ENCODE data around the gene ZNF334.

Gene ZNF334

GRCh38 chr20:46512943-46513844 is at the start of gene ZNF334:
ZNF334 (minus strand) TSS chr20:46513559; CDS start chr20:46512102, 1,457 bp downstream.
- peak; percentile 94 for DNase-seq

DNA sequence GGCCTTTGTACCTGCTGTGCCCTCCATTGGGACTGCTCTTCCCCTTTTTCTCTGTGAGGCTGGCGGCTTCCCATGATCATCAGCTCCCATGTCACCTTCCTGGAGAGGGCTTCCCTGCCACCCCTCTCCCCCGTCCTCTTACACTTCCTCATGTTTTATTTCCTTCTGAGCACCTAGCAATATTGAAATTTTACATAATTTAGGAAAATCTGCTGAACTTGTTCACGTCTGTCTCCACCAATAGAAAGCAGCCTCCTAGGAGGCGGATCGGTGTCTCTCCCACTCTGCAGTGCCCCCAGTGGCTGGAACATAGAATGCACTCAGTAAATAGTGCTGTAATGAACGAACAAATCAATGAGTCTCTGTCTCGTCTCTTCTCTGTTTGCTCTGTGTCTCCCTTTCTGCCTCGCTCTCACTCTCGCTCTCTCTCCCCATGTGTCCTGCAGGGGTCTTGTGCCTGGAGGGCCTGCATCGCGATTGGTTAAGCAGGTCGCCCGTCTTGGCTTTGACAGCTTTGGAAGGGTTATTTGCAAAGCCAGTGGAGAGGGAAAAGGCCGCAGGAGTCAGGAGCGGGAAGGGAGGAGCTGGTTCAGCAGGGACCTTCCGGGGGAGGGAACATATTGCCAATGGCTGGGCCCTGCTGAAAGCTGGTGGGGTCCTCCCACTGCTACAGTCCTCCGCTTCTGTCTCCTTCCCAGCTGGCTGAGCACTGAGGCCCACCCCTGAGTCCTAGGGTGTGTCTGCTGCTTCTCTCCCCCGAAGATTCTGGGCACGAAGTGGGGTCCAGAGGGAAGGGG is 49.2 kb upstream of the ZNF334 start:
- peak; percentile 91 for DNase-seq

GRCh38 chr20:46562009-46562372 is 48.6 kb upstream of the ZNF334 start:
- DNase-seq: no peak

DNA sequence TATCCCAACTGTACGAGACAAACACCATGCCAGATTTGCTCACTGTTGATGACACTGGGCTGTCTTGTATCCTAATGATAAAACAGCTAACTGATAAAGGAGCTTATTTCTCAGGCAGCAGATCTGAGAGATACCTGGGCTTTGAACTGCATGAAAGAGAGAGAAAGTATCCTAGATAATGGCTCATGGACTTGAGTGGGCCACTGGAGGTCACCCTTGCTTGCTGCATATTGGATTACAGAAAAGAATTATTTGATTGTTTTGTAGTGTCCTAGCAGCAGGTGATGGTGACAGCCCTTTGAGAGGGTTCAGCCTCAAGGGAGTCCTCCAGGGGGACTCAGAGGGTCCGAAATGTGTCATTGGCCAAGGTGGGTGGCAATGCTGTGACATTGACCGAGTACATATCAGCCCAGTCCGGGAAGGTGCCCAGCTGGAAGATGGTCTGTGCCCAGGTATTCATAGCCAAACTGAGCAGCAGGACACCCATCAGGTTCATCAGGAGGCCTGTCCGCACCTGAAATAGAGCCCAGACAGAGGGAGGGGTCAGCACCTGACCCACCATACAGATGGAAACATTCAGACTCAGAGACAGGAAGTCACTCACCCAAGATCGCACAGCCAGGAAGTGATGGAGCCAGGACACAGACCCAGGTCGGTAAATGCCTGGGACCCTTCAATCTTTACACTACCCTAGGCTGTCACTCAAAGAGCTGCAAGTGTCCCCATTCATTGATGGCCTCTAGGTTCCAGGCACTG is 46.5 kb upstream of the ZNF334 start:
- no peak for DNase-seq

DNA sequence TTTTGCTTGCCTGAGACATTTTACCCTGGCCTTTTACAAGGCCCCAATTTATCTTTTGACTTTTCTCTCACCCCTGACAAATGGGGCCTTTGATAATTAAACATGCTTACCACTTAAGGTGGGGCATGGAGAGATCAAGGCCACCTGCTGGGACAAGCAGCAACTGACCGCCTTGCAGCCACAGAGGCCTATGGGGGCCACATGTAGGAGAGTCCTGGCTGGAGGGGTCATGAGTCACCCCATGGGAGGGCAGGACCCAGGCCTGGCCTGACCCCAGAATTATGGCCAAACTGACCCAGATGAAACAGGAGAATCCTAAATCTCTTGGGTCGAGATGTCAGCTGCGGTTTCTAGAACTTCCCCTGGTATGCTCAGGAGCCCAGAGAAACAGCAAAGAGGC is 45.6 kb upstream of the ZNF334 start:
- DNase-seq: no peak

- DNase-seq: peak; percentile 12
Observed at GRCh38 chr20:46558511-46558959, 45.2 kb upstream of the ZNF334 start.

GRCh38 chr20:46557231-46557956 is 44.0 kb upstream of the ZNF334 start:
- no peak for DNase-seq

- no peak for DNase-seq
Observed at GRCh38 chr20:46555370-46555956, 42.1 kb upstream of the ZNF334 start.

DNA sequence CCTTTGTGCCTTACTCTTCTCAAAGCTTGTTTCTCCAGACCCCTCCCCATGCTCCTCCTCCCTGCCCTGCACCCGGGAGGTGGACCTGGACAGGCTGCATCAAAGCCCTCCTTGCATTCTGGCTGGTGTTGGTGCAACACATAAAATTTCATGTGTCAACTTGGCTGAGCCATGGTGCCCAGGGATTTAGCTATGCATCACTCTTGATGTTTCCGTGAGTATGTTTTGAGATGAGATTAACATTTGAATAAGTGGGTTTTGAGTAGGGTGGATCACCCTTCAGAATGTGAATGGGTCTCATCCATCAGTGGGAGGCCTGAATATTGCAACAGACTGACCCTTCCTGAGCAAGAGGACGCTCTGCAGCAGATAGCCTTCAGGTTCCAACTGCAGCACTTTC is 41.5 kb upstream of the ZNF334 start:
- no peak for DNase-seq

GRCh38 chr20:46553926-46554325 is 40.6 kb upstream of the ZNF334 start:
- no peak for DNase-seq

DNA sequence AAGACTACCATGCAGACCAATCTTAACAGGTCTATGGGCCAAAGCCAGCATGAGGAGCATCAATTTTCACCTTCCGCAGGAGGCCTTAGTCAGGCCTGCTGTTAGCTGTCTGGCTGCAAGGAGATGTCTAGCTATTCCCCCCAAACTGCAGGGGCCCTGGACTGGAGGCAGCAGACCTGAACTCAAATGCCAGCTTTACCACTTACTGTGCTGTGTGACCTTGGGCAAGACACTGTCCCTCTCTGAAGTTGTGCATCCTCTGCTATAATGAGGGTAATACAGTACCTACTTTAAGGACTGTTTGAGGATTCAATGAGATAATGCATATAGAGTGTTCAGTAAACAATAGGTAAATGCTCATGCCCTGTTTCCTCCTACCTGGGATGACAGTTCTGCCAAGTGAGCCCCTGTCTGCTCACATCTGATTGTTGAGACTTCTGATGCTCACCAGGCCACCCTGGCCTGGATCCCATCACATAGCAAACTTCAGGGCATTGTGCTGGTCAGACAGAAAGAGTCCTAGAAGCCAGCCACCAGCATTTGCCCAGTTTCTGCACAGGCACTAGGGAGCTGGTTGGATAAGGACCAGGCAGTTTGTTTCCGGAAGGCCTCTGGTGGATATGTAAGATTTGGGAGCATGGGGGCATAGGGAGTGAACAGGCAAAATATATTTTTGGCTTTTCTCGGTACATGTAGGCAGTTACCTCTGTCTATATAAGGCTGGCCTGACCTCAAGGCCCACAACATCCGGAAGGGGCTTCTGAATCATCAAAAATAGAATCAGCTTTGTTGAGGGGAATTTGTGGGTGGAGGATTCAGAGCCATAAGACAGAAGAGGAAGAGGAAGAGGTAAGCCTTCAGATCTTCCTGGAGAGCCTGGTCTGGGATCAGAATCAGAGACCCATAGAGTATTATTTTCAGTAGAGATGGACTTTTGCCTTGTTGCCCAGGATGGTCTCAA is 39.4 kb upstream of the ZNF334 start:
- DNase-seq: no peak

- no peak for DNase-seq
Observed at GRCh38 chr20:46551522-46552381, 38.4 kb upstream of the ZNF334 start.

DNA sequence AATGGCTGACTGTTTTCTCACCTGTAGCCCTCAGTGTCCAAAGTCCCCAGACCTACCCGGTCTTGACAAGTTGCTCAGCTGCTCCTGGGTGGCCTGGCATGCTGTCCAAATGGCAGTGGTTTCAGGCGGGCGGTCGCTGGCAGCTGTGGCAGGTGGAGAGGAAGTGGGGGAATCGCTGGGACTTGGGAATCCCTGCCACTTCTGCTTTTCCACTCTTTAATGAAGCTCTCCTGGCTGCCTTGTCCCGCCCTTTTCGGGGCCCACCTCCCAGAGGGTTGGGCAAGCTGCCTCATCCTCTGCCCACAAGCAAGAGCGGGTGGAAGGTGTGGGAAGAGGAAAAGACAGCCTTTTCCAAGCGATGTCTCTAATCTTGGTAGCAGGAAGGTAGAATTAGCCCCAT is 37.1 kb upstream of the ZNF334 start, which contains the start of gene OCSTAMP:
Gene OCSTAMP, minus strand, starts transcription at position 194 of the 400 bp plus-strand sequence. Its CDS starts 94 bp downstream, at position 100.
- DNase-seq: no peak

DNA sequence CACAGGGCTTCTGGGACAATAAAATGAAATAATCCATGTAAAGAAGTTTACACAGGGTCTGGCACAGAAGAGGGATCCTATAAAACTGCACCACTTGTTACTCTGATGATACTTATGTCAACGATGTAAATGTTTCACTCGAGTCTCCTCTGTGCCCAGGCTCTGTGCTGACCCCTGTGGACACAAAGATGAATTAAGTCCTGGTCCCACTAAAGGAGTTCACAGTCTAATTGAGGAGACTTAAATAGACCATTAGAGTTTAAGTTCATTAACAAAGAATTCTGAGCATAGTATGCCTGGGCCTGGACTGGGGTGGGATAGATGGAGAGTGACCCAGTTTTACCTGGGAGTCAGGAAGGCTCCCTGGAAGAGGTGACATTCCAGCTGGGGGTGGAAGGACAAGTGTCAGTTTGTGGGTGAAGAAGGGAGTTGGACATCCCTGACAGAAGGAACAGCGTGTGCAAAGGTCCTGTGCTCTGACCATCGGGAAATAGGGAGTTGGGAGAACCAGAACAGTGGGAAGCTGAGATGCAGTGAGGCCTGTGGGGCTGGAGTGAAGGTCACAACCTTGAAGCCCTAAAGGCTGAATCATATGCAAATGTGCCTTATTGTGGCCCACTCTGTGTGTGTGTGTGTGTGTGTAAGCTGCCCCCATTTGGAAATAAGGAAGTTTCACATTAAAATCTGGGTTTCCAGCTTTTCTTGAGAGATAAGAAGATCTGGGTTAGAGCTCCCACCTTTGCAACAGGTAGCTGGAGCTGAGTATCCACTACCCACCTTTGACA is 36.0 kb upstream of the ZNF334 start:
- DNase-seq: no peak

DNA sequence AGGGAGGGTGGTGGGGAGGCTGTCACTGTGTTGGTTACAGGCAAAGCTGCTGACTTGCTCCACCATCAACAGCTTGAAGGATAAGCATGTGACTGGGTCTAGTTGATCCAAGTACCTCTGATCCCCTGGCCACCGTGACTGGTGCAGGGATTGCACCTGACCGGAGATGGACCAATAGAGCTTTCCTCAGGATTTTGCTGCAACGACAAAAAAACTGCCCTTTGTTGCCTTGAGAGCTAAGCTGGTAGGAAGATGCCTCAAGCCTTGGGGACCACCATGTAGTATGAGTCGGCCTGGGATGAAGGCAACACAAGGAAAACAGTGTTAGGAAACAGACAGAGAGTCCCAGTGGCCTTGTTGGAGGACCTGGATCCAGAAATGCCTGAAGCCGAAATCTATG is 35.3 kb upstream of the ZNF334 start:
- DNase-seq: no peak

- no peak for DNase-seq
Observed at GRCh38 chr20:46547995-46548394, 34.6 kb upstream of the ZNF334 start.

DNA sequence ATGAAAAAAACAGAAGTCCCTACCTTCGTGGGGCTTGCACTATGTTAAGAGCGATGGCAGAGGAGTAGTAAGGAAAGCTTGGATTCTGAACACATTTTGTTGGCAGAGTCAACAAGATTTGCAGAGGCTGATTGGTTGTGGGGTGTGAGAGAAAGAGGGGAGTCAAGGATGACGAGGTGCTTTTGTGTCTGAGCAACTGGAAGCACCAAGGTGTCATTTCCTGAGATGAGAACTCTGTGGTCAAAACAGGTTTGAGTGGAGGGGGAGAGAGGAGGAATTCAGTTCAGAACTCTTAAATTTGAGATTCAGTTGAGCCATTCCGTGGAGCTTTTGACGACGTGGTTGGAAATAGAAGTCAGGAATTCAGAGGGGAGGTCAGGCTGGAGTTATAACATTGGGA is 33.6 kb upstream of the ZNF334 start:
- no peak for DNase-seq

GRCh38 chr20:46546298-46546697 is 32.9 kb upstream of the ZNF334 start:
- no peak for DNase-seq

- no peak for DNase-seq
Observed at GRCh38 chr20:46545827-46546138, 32.4 kb upstream of the ZNF334 start.

Measured in retina (tissue), 1 donor.